Motor neuron (in vitro differentiated cells): ENCODE measurements around the gene TBX20. TPM values are rescaled to one million over a fixed set of nuclear protein-coding genes. Genes with fewer than 3 reads are reported as not detected.

Experiments used
- ATAC-seq, 8 experiments: fragments of 200-7000 bp; cut with Tn5 transposase; replicated peaks in 6 of 8; 2 replicates each; pipeline ENCODE4 v1.8.0; 2021; ENCODE audit warnings: mild to moderate bottlenecking in 8 of 8, moderate library complexity in 8 of 8
- H3K27ac ChIP-seq, 2 donors: fragments of 250-450 bp; sonication (Bioruptor Pico); 2 replicates each; pipeline ENCODE4 v1.9.0; 2021; ENCODE audit warnings: antibody characterized with exemption in 2 of 2, mild to moderate bottlenecking in 2 of 2, moderate library complexity in 1 of 2
- H3K4me1 ChIP-seq, 2 donors: fragments of 250-450 bp; sonication (Bioruptor Pico); replicated peaks in 1 of 2; 2 replicates each; pipeline ENCODE4 v1.6.1; 2021; ENCODE audit warnings: antibody characterized with exemption in 2 of 2, mild to moderate bottlenecking in 2 of 2, moderate library complexity in 1 of 2
- H3K4me3 ChIP-seq, 5 donors: fragments of 250-450 bp; sonication (Bioruptor Pico); 2 replicates each; pipeline ENCODE4 v1.9.0; 2021; ENCODE audit warnings: antibody characterized with exemption in 5 of 5, mild to moderate bottlenecking in 5 of 5, moderate library complexity in 4 of 5
- WGBS, 10 experiments: fragments of 450-650 bp; shearing (Covaris generic); methylation state at CpG; one replicate each; pipeline ENCODE4 v1.0.0; 2022; 5-methylcytosine and 5-hydroxymethylcytosine counted together
- in situ Hi-C, 9 experiments: fragments of 400-800 bp; cut with MboI; loops; one replicate each; pipeline ENCODE4 v1.15.0; 2021; ENCODE audit warnings: low sequenced_read_pairs in 9 of 9, low pct_unique_long_range_greater_than_20kb in 2 of 9; ENCODE audit not compliant: unreplicated experiment in 9 of 9
- total RNA-seq, 8 experiments: library from RNA; unstranded; fragments of 300-600 nt; gene quantifications; 2 replicates each; pipeline versions ENCODE4 v1.2.3 to v1.2.4, GENCODE V29; 2022

TBX20 gene
- total RNA-seq, 8 experiments from 2014 or later, result 0.09 to 0.43 (median 0.17) TPM; not detected in 3

GRCh38 chr7:35260246-35260645 lies 6.3 kb upstream of the TBX20 start:
- ATAC-seq, result no peak
- 0 to 59% (median 41%) methylated on average over 1 to 6 of the region's 7 CpGs; no CpG with 5 or more reads in 2 of the 10 experiments for WGBS, 10 experiments
- Histone ChIP-seq H3K4me1 (peaks cover 0 to 10% of the 10 kb centered on the region in 2 donors), H3K27ac (no peak overlapping the region), H3K4me3 (no peak overlapping the region)
- in situ Hi-C loops, result no loop called here

- in situ Hi-C loops, result no loop called here
- 0 to 40% (median 25%) methylated on average over 1 to 6 of the region's 6 CpGs; no CpG with 5 or more reads in 3 of the 10 experiments for WGBS, 10 experiments
- Histone ChIP-seq H3K27ac (no peak overlapping the region), H3K4me1 (peaks cover 0 to 10% of the 10 kb centered on the region in 2 donors), H3K4me3 (no peak overlapping the region)
- no peak for ATAC-seq
Observed at GRCh38 chr7:35259523-35259908, 5.6 kb upstream of the TBX20 start.

GRCh38 chr7:35258868-35259522 lies 5.1 kb upstream of the TBX20 start:
- 4 to 54% (median 16%) methylated on average over 1 to 15 of the region's 27 CpGs; no CpG with 5 or more reads in 1 of the 10 experiments for WGBS, 10 experiments
- no peak for ATAC-seq
- in situ Hi-C loops, result no loop called here
- H3K4me3 ChIP-seq, result no peak overlapping the region
- H3K4me1 ChIP-seq, result peaks cover 0 to 10% of the 10 kb centered on the region in 2 donors
- H3K27ac ChIP-seq, result no peak overlapping the region

- H3K4me1 ChIP-seq, result peaks cover 0 to 11% of the 10 kb centered on the region in 2 donors
Observed at GRCh38 chr7:35258125-35258867, 4.4 kb upstream of the TBX20 start.

GRCh38 chr7:35257251-35258124 lies 3.6 kb upstream of the TBX20 start:
- peak overlapping the region in 1 of 5 donors; percentile 2 for H3K4me3 ChIP-seq
- peaks cover 0 to 12% of the 10 kb centered on the region in 2 donors for H3K4me1 ChIP-seq
- no peak overlapping the region for H3K27ac ChIP-seq
- in situ Hi-C loops, result no loop called here
- ATAC-seq, result no peak
- 0 to 40% (median 6%) methylated on average over 1 to 33 of the region's 69 CpGs; no CpG with 5 or more reads in 1 of the 10 experiments for WGBS, 10 experiments

More at GRCh38 chr7:35258125-35258867, 4.4 kb upstream of the TBX20 start:
- Histone ChIP-seq H3K27ac (no peak overlapping the region), H3K4me3 (no peak overlapping the region)
- ATAC-seq, result no peak
- in situ Hi-C loops, result no loop called here
- WGBS, 10 experiments, result 13 to 90% (median 50%) methylated on average over 5 to 19 of the region's 50 CpGs; no CpG with 5 or more reads in 1 of the 10 experiments

- no peak overlapping the region for H3K27ac ChIP-seq
- H3K4me1 ChIP-seq, result peaks cover 0 to 6% of the 10 kb centered on the region in 2 donors
- in situ Hi-C loops, result no loop called here
- no peak overlapping the region for H3K4me3 ChIP-seq
- WGBS, 10 experiments, result 1 to 24% (median 6%) methylated on average over 5 to 28 of the region's 29 CpGs
- ATAC-seq, result no peak
Observed at GRCh38 chr7:35256256-35257175, 2.6 kb upstream of the TBX20 start.

- WGBS, 10 experiments, result 0 to 47% (median 13%) methylated on average over 1 to 15 of the region's 19 CpGs; no CpG with 5 or more reads in 1 of the 10 experiments
- H3K4me3 ChIP-seq, result no peak overlapping the region
Observed at GRCh38 chr7:35255443-35256255, 1.7 kb upstream of the TBX20 start.

GRCh38 chr7:35254496-35255442 lies 869 bp upstream of the TBX20 start:
- 0 to 46% (median 11%) methylated on average over 3 to 27 of the region's 45 CpGs for WGBS, 10 experiments
- peak in 4 of 8 experiments; percentile 5 to 15 (median 8) for ATAC-seq
- Histone ChIP-seq H3K27ac (no peak overlapping the region), H3K4me1 (peaks cover 0 to 2% of the 10 kb centered on the region in 2 donors), H3K4me3 (peak overlapping the region in 3 of 5 donors; percentile 31 to 42 (median 37))
- in situ Hi-C loops, result no loop called here

More at GRCh38 chr7:35255443-35256255, 1.7 kb upstream of the TBX20 start:
- peaks cover 0 to 2% of the 10 kb centered on the region in 2 donors for H3K4me1 ChIP-seq
- no peak for ATAC-seq
- H3K27ac ChIP-seq, result no peak overlapping the region
- in situ Hi-C loops, result no loop called here

GRCh38 chr7:35253460-35253709 lies 515 bp downstream of the TBX20 start:
- peak in 2 of 8 experiments; percentile 3 to 4 for ATAC-seq
- in situ Hi-C loops, result no loop called here
- no peak overlapping the region for H3K27ac ChIP-seq
- 0 to 4% methylated on average over 5 to 13 of the region's 21 CpGs; no CpG with 5 or more reads in 8 of the 10 experiments for WGBS, 10 experiments
- peaks cover 0 to 2% of the 10 kb centered on the region in 2 donors for H3K4me1 ChIP-seq
- H3K4me3 ChIP-seq, result peak overlapping the region in 4 of 5 donors; percentile 21 to 42 (median 34)

- 0 to 40% (median 9%) methylated on average over 1 to 15 of the region's 16 CpGs for WGBS, 10 experiments
- H3K4me1 ChIP-seq, result peaks cover 0 to 2% of the 10 kb centered on the region in 2 donors
- H3K4me3 ChIP-seq, result peak overlapping the region in 2 of 5 donors; percentile 37 to 42
- H3K27ac ChIP-seq, result no peak overlapping the region
- in situ Hi-C loops, result no loop called here
- no peak for ATAC-seq
Observed at GRCh38 chr7:35252612-35253459, 1.1 kb downstream of the TBX20 start.
